HG03097 (cell line): ENCODE data around the gene ZNF827.

Source experiments
- ATAC-seq: cut with Tn5 transposase; IDR thresholded peaks from one replicate; pipeline ENCODE4 v1.9.1; 2021; ENCODE audit not compliant: unreplicated experiment, low FRiP score

The ZNF827 gene

DNA sequence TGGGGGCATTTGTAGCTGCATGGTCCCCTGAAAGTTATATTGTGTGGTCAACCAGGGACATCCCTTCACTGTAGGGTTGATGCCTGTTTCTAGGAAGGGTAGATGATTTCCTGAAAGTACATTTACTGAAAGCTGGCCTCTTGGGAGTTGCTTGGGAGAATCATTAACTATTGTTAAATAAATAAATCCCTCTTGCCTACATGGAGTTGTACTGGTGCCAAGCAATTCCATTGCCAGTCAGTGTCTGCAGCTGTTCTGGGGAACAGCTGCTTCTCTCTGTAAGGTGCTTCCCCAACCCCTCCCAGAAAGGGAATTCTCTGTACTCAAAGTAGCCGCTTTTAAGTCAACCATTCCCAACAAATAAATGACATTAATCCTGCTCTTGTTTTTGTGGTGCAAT lies 207.6 kb downstream of the ZNF827 start:
- ATAC-seq, result no peak

- ATAC-seq, result no peak
These were observed 208.6 kb downstream of the ZNF827 start for GRCh38 chr4:145730026-145730425.

- ATAC-seq, result no peak
These were observed 215.3 kb downstream of the ZNF827 start for GRCh38 chr4:145723336-145723735.

DNA sequence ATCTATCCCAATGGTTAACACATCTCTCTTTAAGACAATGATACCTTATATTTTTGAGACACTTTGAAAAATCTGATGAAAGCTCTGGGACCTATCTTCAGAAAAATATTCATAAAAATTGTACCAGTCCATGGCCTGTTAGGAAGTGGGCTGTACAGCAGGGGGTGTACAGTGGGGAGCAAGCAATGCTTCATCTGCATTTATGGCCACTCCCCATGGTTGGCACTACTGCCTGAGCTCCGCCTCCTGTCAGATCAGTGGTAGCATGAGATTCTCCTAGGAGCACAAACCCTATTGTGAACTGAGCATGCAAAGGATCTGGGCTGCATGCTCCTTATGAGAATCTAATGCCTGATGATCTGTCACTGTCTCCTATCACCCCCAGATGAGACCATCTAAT lies 216.1 kb downstream of the ZNF827 start:
- ATAC-seq, result no peak

GRCh38 chr4:145720656-145721055 lies 218.0 kb downstream of the ZNF827 start:
- no peak for ATAC-seq

GRCh38 chr4:145719752-145720624 lies 218.6 kb downstream of the ZNF827 start:
- ATAC-seq, result no peak

GRCh38 chr4:145716661-145717200 lies 221.9 kb downstream of the ZNF827 start:
- no peak for ATAC-seq

DNA sequence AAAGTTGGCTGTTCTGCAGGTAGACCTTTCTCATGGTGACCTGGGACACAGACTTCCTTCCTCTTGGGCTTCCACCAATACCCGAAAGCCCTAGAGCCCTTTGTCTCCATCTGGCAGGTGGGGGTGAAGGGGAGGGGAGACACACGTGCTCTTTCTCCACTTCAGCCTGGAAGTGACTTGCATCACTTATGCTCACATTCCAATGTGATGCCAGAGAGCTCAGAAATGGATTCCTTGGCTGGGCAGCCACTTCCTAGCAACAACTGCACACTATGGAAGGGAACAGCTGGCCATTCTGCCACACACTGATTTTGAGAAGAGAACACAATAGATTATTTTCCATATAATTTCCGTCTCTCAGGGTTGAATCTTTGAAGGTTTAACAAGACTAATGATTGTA lies 222.4 kb downstream of the ZNF827 start:
- no peak for ATAC-seq

GRCh38 chr4:145709843-145710242 lies 228.8 kb downstream of the ZNF827 start:
- no peak for ATAC-seq

- ATAC-seq, result no peak
These were observed 229.3 kb downstream of the ZNF827 start for GRCh38 chr4:145709336-145709735.
